Mesendoderm (in vitro differentiated cells): ENCODE data around the gene CDK13.

ENCODE experiments used
- DNase-seq: peaks from one replicate; pipeline ENCODE4 v3.0.0; 2013
- H2AK5ac ChIP-seq: 2 replicates; pipeline ENCODE4 v1.6.1; 2013; ENCODE audit warnings: low read length, inconsistent platforms
- H2BK120ac ChIP-seq: 2 replicates; pipeline ENCODE4 v1.6.1; 2013; ENCODE audit warnings: low read depth, mild to moderate bottlenecking, low read length, moderate library complexity, mixed read lengths
- H2BK15ac ChIP-seq: replicated peaks from 2 replicates; pipeline ENCODE4 v1.6.1; 2013; ENCODE audit warnings: low read depth, mild to moderate bottlenecking, moderate library complexity
- H2BK5ac ChIP-seq: 2 replicates; pipeline ENCODE4 v1.6.1; 2013; ENCODE audit warnings: low read length, inconsistent platforms
- H3K18ac ChIP-seq: 2 replicates; pipeline ENCODE4 v1.6.1; 2013; ENCODE audit warnings: mild to moderate bottlenecking, low read length, mixed read lengths
- H3K23ac ChIP-seq: one replicate; pipeline ENCODE4 v1.6.1; 2013; ENCODE audit warnings: low read length
- H3K27ac ChIP-seq: 2 replicates; pipeline ENCODE4 v1.5.1; 2013; ENCODE audit warnings: low read depth, mild to moderate bottlenecking, inconsistent platforms, low read length, moderate library complexity
- H3K27me3 ChIP-seq: 2 replicates; pipeline ENCODE4 v1.6.1; 2013; ENCODE audit warnings: low read length, control low read depth, mild to moderate bottlenecking, inconsistent platforms; ENCODE audit not compliant: insufficient read depth, poor library complexity
- H3K36me3 ChIP-seq: 2 replicates; pipeline ENCODE4 v1.6.1; 2013; ENCODE audit warnings: low read length, inconsistent platforms; ENCODE audit not compliant: control insufficient read depth, insufficient read depth
- H3K4ac ChIP-seq: one replicate; pipeline ENCODE4 v1.6.1; 2013; ENCODE audit warnings: low read depth, mild to moderate bottlenecking, low read length, moderate library complexity
- H3K4me1 ChIP-seq: 2 replicates; pipeline ENCODE4 v1.6.1; 2013; ENCODE audit warnings: low read depth, low read length, inconsistent platforms; ENCODE audit not compliant: control insufficient read depth
- H3K4me2 ChIP-seq: 2 replicates; pipeline ENCODE4 v1.6.1; 2013; ENCODE audit warnings: low read length
- H3K4me3 ChIP-seq: 2 replicates; pipeline ENCODE4 v1.5.1; 2013; ENCODE audit warnings: mild to moderate bottlenecking, low read length
- H3K56ac ChIP-seq: one replicate; pipeline ENCODE4 v1.6.1; 2013; ENCODE audit warnings: low read length
- H3K79me1 ChIP-seq: 2 replicates; pipeline ENCODE4 v1.6.1; 2013; ENCODE audit warnings: low read length, inconsistent platforms
- H3K79me2 ChIP-seq: 2 replicates; pipeline ENCODE4 v1.6.1; 2013; ENCODE audit warnings: mild to moderate bottlenecking, low read length; ENCODE audit not compliant: control insufficient read depth, insufficient read depth
- H3K9ac ChIP-seq: 2 replicates; pipeline ENCODE4 v1.6.1; 2013; ENCODE audit warnings: low read length, inconsistent platforms
- H4K5ac ChIP-seq: one replicate; pipeline ENCODE4 v1.6.1; 2013; ENCODE audit warnings: low read length
- H4K8ac ChIP-seq: one replicate; pipeline ENCODE4 v1.6.1; 2013; ENCODE audit warnings: low read depth, mild to moderate bottlenecking, control low read depth, low read length, moderate library complexity
- WGBS: extraction: QIAGEN DNeasy Blood & Tissue Kit; methylation state at CpG from one replicate; pipeline ENCODE4 v1.1.7; 2013; ENCODE audit warnings: low lambda C conversion rate, missing lambda C conversion rate; ENCODE audit not compliant: insufficient coverage; ENCODE audit errors: extremely low coverage; 5-methylcytosine and 5-hydroxymethylcytosine counted together

Gene CDK13

DNA sequence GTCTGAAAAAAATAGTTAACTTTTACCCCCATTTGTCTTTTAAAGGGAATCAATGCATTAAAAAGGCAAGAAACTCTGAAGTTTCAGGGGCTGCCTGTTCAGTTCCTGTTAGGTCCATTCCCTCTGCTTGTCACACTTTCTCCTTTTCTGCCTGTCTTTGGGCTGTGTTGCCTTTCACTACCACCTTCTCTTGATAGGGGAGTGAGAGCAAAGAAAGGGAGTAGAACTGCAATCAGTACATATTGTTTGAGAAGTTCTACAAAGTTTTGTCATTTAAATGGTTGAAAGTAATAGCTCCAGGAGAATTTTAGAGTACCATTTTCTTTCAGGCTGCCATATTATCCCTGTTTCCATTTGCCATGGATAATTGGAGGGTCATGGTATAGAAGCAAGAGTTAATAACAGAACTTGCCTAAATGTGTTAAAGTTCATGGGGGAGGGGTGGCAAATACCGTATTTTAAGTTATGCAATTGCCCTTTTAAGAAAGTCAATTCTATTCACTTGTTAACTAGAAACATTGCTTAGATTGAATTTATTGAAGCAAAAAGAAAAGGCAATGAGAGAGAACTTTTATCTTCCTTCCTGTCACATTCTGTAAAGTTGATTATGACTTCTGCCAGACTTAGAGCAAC is 145.8 kb downstream of the CDK13 start:
- Histone ChIP-seq H3K27me3 (no peaks in the 10 kb centered on the region), H3K23ac (no peak overlapping the region), H3K4me2 (no peak overlapping the region), H2AK5ac (no peak overlapping the region), H2BK5ac (no peak overlapping the region), H3K9ac (no peak overlapping the region), H3K56ac (no peak overlapping the region), H2BK15ac (no peak overlapping the region), H3K18ac (no peak overlapping the region), H3K36me3 (peaks cover 8% of the 10 kb centered on the region), H4K8ac (no peak overlapping the region), H3K79me2 (no peaks in the 10 kb centered on the region), H3K4me1 (no peaks in the 10 kb centered on the region), H3K4me3 (no peak overlapping the region), H3K4ac (no peak overlapping the region), H2BK120ac (no peak overlapping the region), H4K5ac (no peak overlapping the region), H3K79me1 (no peaks in the 10 kb centered on the region), H3K27ac (no peak overlapping the region)
- no peak for DNase-seq
- no CpG with 5 or more reads among the region's 1 CpG for WGBS

DNA sequence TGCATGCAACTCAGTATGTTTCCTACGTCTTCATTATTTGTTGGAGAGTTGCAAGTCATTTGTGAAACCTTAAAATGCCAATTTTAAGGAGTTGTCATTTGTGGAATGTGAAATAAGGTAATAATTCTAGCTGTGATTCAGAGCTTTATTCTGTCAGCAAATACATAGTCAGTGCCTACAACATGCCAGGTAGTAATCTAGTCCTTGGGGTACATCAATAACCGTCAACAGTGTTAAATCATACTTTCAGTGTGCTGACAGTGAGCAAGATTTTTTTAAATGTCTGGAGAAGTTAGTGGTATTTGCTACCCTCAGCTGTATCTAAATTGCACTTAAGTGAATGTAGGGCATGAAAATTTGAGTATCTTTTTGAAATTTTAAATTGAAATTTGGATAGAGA is 147.7 kb downstream of the CDK13 start:
- Histone ChIP-seq H3K4ac (no peak overlapping the region), H2AK5ac (no peak overlapping the region), H3K27ac (no peak overlapping the region), H4K5ac (no peak overlapping the region), H3K23ac (no peak overlapping the region), H3K18ac (no peak overlapping the region), H2BK5ac (no peak overlapping the region), H3K27me3 (no peaks in the 10 kb centered on the region), H3K36me3 (peaks cover 8% of the 10 kb centered on the region), H3K4me3 (no peak overlapping the region), H4K8ac (no peak overlapping the region), H3K4me1 (no peaks in the 10 kb centered on the region), H3K9ac (no peak overlapping the region), H3K4me2 (no peak overlapping the region), H2BK15ac (no peak overlapping the region), H3K79me2 (no peaks in the 10 kb centered on the region), H3K79me1 (no peaks in the 10 kb centered on the region), H3K56ac (no peak overlapping the region), H2BK120ac (no peak overlapping the region)
- DNase-seq, result no peak
- no CpG with 5 or more reads among the region's 2 CpGs for WGBS

DNA sequence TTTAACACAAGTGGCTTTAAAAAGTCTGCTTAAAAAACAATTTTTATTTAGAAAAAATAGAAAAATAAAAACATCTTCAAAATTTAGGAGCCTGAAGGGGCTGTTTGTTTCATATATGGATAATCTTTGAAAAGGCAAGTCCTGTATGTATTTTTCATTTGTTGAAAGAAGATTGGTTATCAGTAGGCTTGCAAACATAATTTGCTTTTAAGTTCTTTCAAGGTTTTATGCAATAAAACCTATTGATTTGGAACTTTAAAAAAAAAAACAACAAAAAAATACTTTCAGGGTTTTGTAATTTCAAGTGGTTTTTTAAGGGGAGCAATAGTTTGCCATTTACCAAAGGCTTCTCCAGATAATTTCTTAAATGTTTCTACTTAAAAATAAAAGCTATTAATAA is 148.8 kb downstream of the CDK13 start:
- Histone ChIP-seq H3K18ac (no peak overlapping the region), H3K79me2 (no peaks in the 10 kb centered on the region), H3K9ac (no peak overlapping the region), H3K4me3 (no peak overlapping the region), H3K4ac (no peak overlapping the region), H3K27ac (no peak overlapping the region), H3K27me3 (no peaks in the 10 kb centered on the region), H2AK5ac (no peak overlapping the region), H3K4me1 (no peaks in the 10 kb centered on the region), H3K23ac (no peak overlapping the region), H2BK15ac (no peak overlapping the region), H2BK120ac (no peak overlapping the region), H4K8ac (no peak overlapping the region), H3K36me3 (peaks cover 7% of the 10 kb centered on the region), H4K5ac (no peak overlapping the region), H3K4me2 (no peak overlapping the region), H2BK5ac (no peak overlapping the region), H3K79me1 (no peaks in the 10 kb centered on the region), H3K56ac (no peak overlapping the region)
- DNase-seq, result no peak

DNA sequence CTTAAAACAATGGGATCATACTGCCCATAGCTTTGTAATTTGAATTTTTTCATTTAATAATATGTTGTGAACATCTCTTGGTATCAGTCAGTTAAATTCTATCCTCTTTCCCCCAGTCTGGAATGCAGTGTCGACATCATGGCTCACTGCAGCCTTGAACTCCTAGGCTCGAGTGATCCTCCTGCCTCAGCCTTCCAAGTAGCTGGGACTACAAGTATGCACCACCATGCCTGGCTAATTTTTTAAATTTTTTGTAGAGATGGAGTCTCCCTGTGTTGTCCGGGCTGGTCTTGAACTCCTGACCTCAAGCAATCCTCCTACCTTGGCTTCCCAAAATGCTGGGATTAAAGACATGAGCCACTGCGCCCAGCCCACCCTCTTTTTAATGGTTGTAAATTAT is 149.8 kb downstream of the CDK13 start:
- H3K79me2 ChIP-seq, result no peaks in the 10 kb centered on the region
- no peak overlapping the region for H2BK5ac ChIP-seq
- H4K5ac ChIP-seq, result no peak overlapping the region
- H2BK15ac ChIP-seq, result no peak overlapping the region
- no peak overlapping the region for H3K4ac ChIP-seq
- H3K56ac ChIP-seq, result no peak overlapping the region
- no peaks in the 10 kb centered on the region for H3K4me1 ChIP-seq
- H3K36me3 ChIP-seq, result no peaks in the 10 kb centered on the region
- no peak overlapping the region for H3K27ac ChIP-seq
- no peak overlapping the region for H2BK120ac ChIP-seq
- no peak overlapping the region for H3K4me2 ChIP-seq
- no peak overlapping the region for H2AK5ac ChIP-seq
- no peak for DNase-seq
- H3K18ac ChIP-seq, result no peak overlapping the region
- H3K23ac ChIP-seq, result no peak overlapping the region
- no peak overlapping the region for H4K8ac ChIP-seq
- H3K9ac ChIP-seq, result no peak overlapping the region
- WGBS, result no CpG with 5 or more reads among the region's 4 CpGs
- H3K4me3 ChIP-seq, result no peak overlapping the region
- H3K79me1 ChIP-seq, result no peaks in the 10 kb centered on the region
- no peaks in the 10 kb centered on the region for H3K27me3 ChIP-seq

DNA sequence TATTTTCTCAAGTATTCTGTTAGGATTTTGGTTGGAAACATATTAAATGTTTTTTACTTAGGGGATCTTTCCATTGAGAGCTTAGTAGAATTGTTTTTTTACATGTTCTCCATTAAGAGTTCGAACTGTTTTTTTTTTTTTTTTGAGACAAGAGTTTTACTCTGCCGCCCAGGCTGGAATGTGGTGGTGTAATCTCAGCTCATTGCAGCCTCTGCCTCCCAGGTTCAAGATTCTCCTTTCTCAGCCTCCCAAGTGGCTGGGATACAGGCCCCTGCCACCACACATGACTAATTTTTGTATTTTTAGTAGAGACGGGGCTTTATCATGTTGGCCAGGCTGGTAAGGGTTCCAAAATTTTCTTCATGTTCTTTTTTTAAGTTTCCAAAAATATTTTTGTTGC is 151.1 kb downstream of the CDK13 start:
- Histone ChIP-seq H2BK5ac (no peak overlapping the region), H2BK15ac (no peak overlapping the region), H2AK5ac (no peak overlapping the region), H3K79me1 (no peaks in the 10 kb centered on the region), H3K27me3 (no peaks in the 10 kb centered on the region), H3K4me1 (no peaks in the 10 kb centered on the region), H3K9ac (no peak overlapping the region), H3K27ac (no peak overlapping the region), H3K4me3 (no peak overlapping the region), H3K56ac (no peak overlapping the region), H3K4me2 (no peak overlapping the region), H4K5ac (no peak overlapping the region), H3K36me3 (no peaks in the 10 kb centered on the region), H3K4ac (no peak overlapping the region), H3K18ac (no peak overlapping the region), H3K23ac (no peak overlapping the region), H4K8ac (no peak overlapping the region), H3K79me2 (no peaks in the 10 kb centered on the region), H2BK120ac (no peak overlapping the region)
- WGBS, result no CpG with 5 or more reads among the region's 3 CpGs
- DNase-seq, result no peak

DNA sequence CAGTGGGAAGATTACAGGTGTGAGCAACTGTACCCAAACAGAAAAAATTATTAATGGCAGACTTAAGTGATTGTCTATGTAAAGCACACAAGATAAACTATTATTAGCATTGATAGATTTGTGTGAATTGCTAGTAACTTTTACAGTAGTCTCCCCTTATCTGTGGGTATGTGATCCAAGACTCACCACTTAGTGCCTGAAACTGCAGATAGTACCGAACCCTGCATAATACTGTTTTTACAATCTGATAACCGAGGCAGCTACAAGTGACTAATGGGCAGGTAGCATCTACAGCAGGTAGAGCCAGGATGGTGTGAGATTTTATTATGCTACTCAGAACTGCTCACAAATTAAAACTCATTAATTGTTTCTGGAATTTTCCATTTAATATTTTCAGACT is 152.8 kb downstream of the CDK13 start:
- H2AK5ac ChIP-seq, result no peak overlapping the region
- no peak for DNase-seq

More for the DNA sequence above, 152.8 kb downstream of the CDK13 start:
- Histone ChIP-seq H3K18ac (no peak overlapping the region), H3K23ac (no peak overlapping the region), H2BK5ac (no peak overlapping the region), H3K27ac (no peak overlapping the region), H2BK15ac (no peak overlapping the region), H3K4me1 (no peaks in the 10 kb centered on the region), H4K5ac (no peak overlapping the region), H3K79me2 (no peaks in the 10 kb centered on the region), H3K27me3 (no peaks in the 10 kb centered on the region), H3K4me3 (no peak overlapping the region), H2BK120ac (no peak overlapping the region), H4K8ac (no peak overlapping the region), H3K79me1 (no peaks in the 10 kb centered on the region), H3K4ac (no peak overlapping the region), H3K4me2 (no peak overlapping the region), H3K56ac (no peak overlapping the region), H3K36me3 (no peaks in the 10 kb centered on the region), H3K9ac (no peak overlapping the region)
- WGBS, result no CpG with 5 or more reads among the region's 2 CpGs
